ENCODE measurements around the gene C7orf25. TPM values are rescaled to one million over a fixed set of nuclear protein-coding genes. Genes with fewer than 3 reads are reported as not detected.

Gene C7orf25
- total and polyA plus RNA-seq, 2 donors (not counting 1 experiment from before 2014, with no cell fraction given) = 8.5 to 8.8 TPM

GRCh38 chr7:42952328-42952727, 40.5 kb upstream of the C7orf25 start:
- H3K9ac ChIP-seq (ENCODE audit: insufficient read depth, low read length) = no peak overlapping the region
- no peaks in the 10 kb centered on the region for H3K9me3 ChIP-seq (ENCODE audit: control insufficient read depth, insufficient read depth, low read depth, low read length)
- TF ChIP-seq CTCF (conservative IDR thresholded peaks at IDR 0.05 in 1 of 2, IDR thresholded peaks at IDR 0.05 in 1 of 2; ENCODE audit: low read depth in 1 of 2, low read length in 2 of 2) (no peak), EZH2 (IDR thresholded peaks at IDR 0.05; ENCODE audit: low read length, missing control alignments) (no peak)
- H3K36me3 ChIP-seq (ENCODE audit: control insufficient read depth, insufficient read depth, low read length) = no peaks in the 10 kb centered on the region
- no peak for DNase-seq (ENCODE audit: low read depth in 2 of 2)
- no peaks in the 10 kb centered on the region for H3K79me2 ChIP-seq (ENCODE audit: control insufficient read depth, insufficient read depth, low read length)
- no peak overlapping the region for H3K27ac ChIP-seq (ENCODE audit: insufficient read depth, low read length)
- no peak overlapping the region for H3K4me2 ChIP-seq (ENCODE audit: extremely low read depth, insufficient read depth, low read length)
- H3K4me1 ChIP-seq (ENCODE audit: control insufficient read depth, extremely low read depth, insufficient read depth, low read length) = no peaks in the 10 kb centered on the region
- no peak overlapping the region for H2AFZ ChIP-seq (ENCODE audit: low read length)
- no peaks in the 10 kb centered on the region for H3K27me3 ChIP-seq (ENCODE audit: control insufficient read depth, insufficient read depth, low read length)
- H4K20me1 ChIP-seq (ENCODE audit: control insufficient read depth, extremely low read depth, insufficient read depth, low read length) = no peaks in the 10 kb centered on the region
- H3K4me3 ChIP-seq (replicated peaks in 1 of 4; ENCODE audit: control extremely low read depth in 1 of 4, insufficient read depth in 1 of 4, low read depth in 3 of 4, low read length in 4 of 4) = no peak overlapping the region

- no peak overlapping the region for H2AFZ ChIP-seq (ENCODE audit: low read length)
- no peak for DNase-seq (ENCODE audit: low read depth in 2 of 2)
- no peak overlapping the region for H3K9ac ChIP-seq (ENCODE audit: insufficient read depth, low read length)
- H3K27ac ChIP-seq (ENCODE audit: insufficient read depth, low read length) = no peak overlapping the region
- H3K27me3 ChIP-seq (ENCODE audit: control insufficient read depth, insufficient read depth, low read length) = no peaks in the 10 kb centered on the region
- no peak overlapping the region for H3K4me2 ChIP-seq (ENCODE audit: extremely low read depth, insufficient read depth, low read length)
- H3K4me1 ChIP-seq (ENCODE audit: control insufficient read depth, extremely low read depth, insufficient read depth, low read length) = no peaks in the 10 kb centered on the region
- H3K4me3 ChIP-seq (replicated peaks in 1 of 4; ENCODE audit: control extremely low read depth in 1 of 4, insufficient read depth in 1 of 4, low read depth in 3 of 4, low read length in 4 of 4) = no peak overlapping the region
- no peaks in the 10 kb centered on the region for H3K36me3 ChIP-seq (ENCODE audit: control insufficient read depth, insufficient read depth, low read length)
- H3K9me3 ChIP-seq (ENCODE audit: control insufficient read depth, insufficient read depth, low read depth, low read length) = no peaks in the 10 kb centered on the region
- no peaks in the 10 kb centered on the region for H4K20me1 ChIP-seq (ENCODE audit: control insufficient read depth, extremely low read depth, insufficient read depth, low read length)
- TF ChIP-seq CTCF (conservative IDR thresholded peaks at IDR 0.05 in 1 of 2, IDR thresholded peaks at IDR 0.05 in 1 of 2; ENCODE audit: low read depth in 1 of 2, low read length in 2 of 2) (no peak), EZH2 (IDR thresholded peaks at IDR 0.05; ENCODE audit: low read length, missing control alignments) (no peak)
- H3K79me2 ChIP-seq (ENCODE audit: control insufficient read depth, insufficient read depth, low read length) = no peaks in the 10 kb centered on the region
These were observed 38.5 kb upstream of the C7orf25 start for GRCh38 chr7:42950417-42950816.

- peak in 1 of 2 donors; percentile 65 for DNase-seq (ENCODE audit: low read depth in 2 of 2)
- TF ChIP-seq EZH2 (IDR thresholded peaks at IDR 0.05; ENCODE audit: low read length, missing control alignments) = no peak
- no peak for TF ChIP-seq CTCF (conservative IDR thresholded peaks at IDR 0.05 in 1 of 2, IDR thresholded peaks at IDR 0.05 in 1 of 2; ENCODE audit: low read depth in 1 of 2, low read length in 2 of 2)
These were observed 35.7 kb upstream of the C7orf25 start for GRCh38 chr7:42947521-42947920.

More at GRCh38 chr7:42947521-42947920, 35.7 kb upstream of the C7orf25 start:
- no peaks in the 10 kb centered on the region for H3K36me3 ChIP-seq (ENCODE audit: control insufficient read depth, insufficient read depth, low read length)
- no peak overlapping the region for H2AFZ ChIP-seq (ENCODE audit: low read length)
- H3K27me3 ChIP-seq (ENCODE audit: control insufficient read depth, insufficient read depth, low read length) = no peaks in the 10 kb centered on the region
- no peak overlapping the region for H3K27ac ChIP-seq (ENCODE audit: insufficient read depth, low read length)
- no peaks in the 10 kb centered on the region for H3K9me3 ChIP-seq (ENCODE audit: control insufficient read depth, insufficient read depth, low read depth, low read length)
- no peak overlapping the region for H3K4me3 ChIP-seq (replicated peaks in 1 of 4; ENCODE audit: control extremely low read depth in 1 of 4, insufficient read depth in 1 of 4, low read depth in 3 of 4, low read length in 4 of 4)
- no peaks in the 10 kb centered on the region for H3K4me1 ChIP-seq (ENCODE audit: control insufficient read depth, extremely low read depth, insufficient read depth, low read length)
- H3K79me2 ChIP-seq (ENCODE audit: control insufficient read depth, insufficient read depth, low read length) = no peaks in the 10 kb centered on the region
- no peak overlapping the region for H3K4me2 ChIP-seq (ENCODE audit: extremely low read depth, insufficient read depth, low read length)
- no peak overlapping the region for H3K9ac ChIP-seq (ENCODE audit: insufficient read depth, low read length)
- H4K20me1 ChIP-seq (ENCODE audit: control insufficient read depth, extremely low read depth, insufficient read depth, low read length) = no peaks in the 10 kb centered on the region
